GM19193 (cell line): Measurements from ENCODE around the gene GFRA4.

Source experiments
- POLR2A ChIP-seq: IDR thresholded peaks from 4 replicates; pipeline ENCODE4 v1.6.1; 2011; ENCODE audit not compliant: insufficient read depth, insufficient read length; ENCODE audit errors: extremely low read depth

Gene GFRA4

GRCh38 chr20:3699037-3699436 is 35.8 kb upstream of the GFRA4 start:
- no peak for TF ChIP-seq POLR2A

- TF ChIP-seq POLR2A: no peak
Measured at GRCh38 chr20:3698591-3699001, 35.4 kb upstream of the GFRA4 start.

- TF ChIP-seq POLR2A: no peak
Measured at GRCh38 chr20:3697588-3698305, 34.5 kb upstream of the GFRA4 start.

- no peak for TF ChIP-seq POLR2A
Measured at GRCh38 chr20:3696745-3697587, 33.8 kb upstream of the GFRA4 start.

GRCh38 chr20:3696200-3696599 is 33.0 kb upstream of the GFRA4 start:
- no peak for TF ChIP-seq POLR2A

- no peak for TF ChIP-seq POLR2A
Measured at GRCh38 chr20:3694864-3695263, 31.7 kb upstream of the GFRA4 start.

- TF ChIP-seq POLR2A: no peak
Measured at GRCh38 chr20:3693376-3693775, 30.2 kb upstream of the GFRA4 start.

- no peak for TF ChIP-seq POLR2A
Measured at GRCh38 chr20:3692706-3693294, 29.6 kb upstream of the GFRA4 start.

- no peak for TF ChIP-seq POLR2A
Measured at GRCh38 chr20:3691897-3692296, 28.7 kb upstream of the GFRA4 start.

- TF ChIP-seq POLR2A: no peak
Measured at GRCh38 chr20:3691306-3691705, 28.1 kb upstream of the GFRA4 start.

GRCh38 chr20:3690413-3690812 is 27.2 kb upstream of the GFRA4 start:
- TF ChIP-seq POLR2A: no peak

GRCh38 chr20:3689978-3690377 is 26.8 kb upstream of the GFRA4 start:
- no peak for TF ChIP-seq POLR2A

- no peak for TF ChIP-seq POLR2A
Measured at GRCh38 chr20:3687655-3688054, 24.5 kb upstream of the GFRA4 start.

GRCh38 chr20:3686867-3687321 is 23.7 kb upstream of the GFRA4 start:
- TF ChIP-seq POLR2A: no peak

- TF ChIP-seq POLR2A: no peak
Measured at GRCh38 chr20:3686421-3686820, 23.2 kb upstream of the GFRA4 start.
